Measurements from ENCODE around the gene ZNF287. TPM values are rescaled to one million over a fixed set of nuclear protein-coding genes. Genes with fewer than 3 reads are reported as not detected.

ZNF287 gene
- total RNA-seq, 1 experiment from 2014 or later: 10.0 TPM

- ChIA-PET CTCF (no interaction called here), POLR2A (ENCODE audit: low non-redundant PET) (interaction anchor here (0.6 kb wide), 1 partner anchor 61 kb away, joined by 3 read pairs; no protein-coding TSS in a partner anchor)
- Histone ChIP-seq H3K4me3 (ENCODE audit: low read depth, low read length, poor library complexity, severe bottlenecking) (no peak overlapping the region), H3K27me3 (replicated peaks; ENCODE audit: insufficient read depth, low read depth, low read length, poor library complexity) (no peaks in the 10 kb centered on the region), H3K27ac (ENCODE audit: low read depth, low read length, poor library complexity, severe bottlenecking) (no peak overlapping the region), H3K36me3 (ENCODE audit: insufficient read depth, low read length, poor library complexity, severe bottlenecking) (no peaks in the 10 kb centered on the region), H3K4me1 (ENCODE audit: insufficient read depth, low read length, poor library complexity, severe bottlenecking) (no peaks in the 10 kb centered on the region), H3K9me3 (ENCODE audit: low read depth, low read length, poor library complexity, severe bottlenecking) (no peaks in the 10 kb centered on the region)
- BruUV-seq (replicated peaks): no TSS peak
- no peak for TF ChIP-seq EZH2 (IDR thresholded peaks at IDR 0.05; ENCODE audit: borderline replicate concordance, low read depth, low read length, poor library complexity, severe bottlenecking)
- no peak for TF ChIP-seq CTCF (conservative IDR thresholded peaks at IDR 0.05; ENCODE audit: low read depth, low read length)
- DNase-seq (ENCODE audit: low spot score): no peak
- intact Hi-C loops (cut with micrococcal nuclease; ENCODE audit: unreplicated experiment): no loop called here
Observed at GRCh38 chr17:16504984-16505383, 64.0 kb downstream of the ZNF287 start.

Other genes starting within 250 kb of the ZNF287 start
- gene CENPV, start 215.7 kb downstream of the ZNF287 start, total RNA-seq (2021): 147 and 166 TPM in 2 replicates
- gene UBB, start 188.1 kb downstream of the ZNF287 start, total RNA-seq (2021): 2,497 and 2,658 TPM in 2 replicates
- gene TRPV2, start 153.6 kb downstream of the ZNF287 start, total RNA-seq (2021): not detected in 2 replicates
- 2.8 and 3.6 TPM in 2 replicates for gene LRRC75A, start 77.0 kb downstream of the ZNF287 start, total RNA-seq (2021)
- 9.1 and 9.2 TPM in 2 replicates for gene ZNF624, start 84.6 kb upstream of the ZNF287 start, total RNA-seq (2021)
- 2.5 and 2.7 TPM in 2 replicates for gene CCDC144A, start 121.0 kb upstream of the ZNF287 start, total RNA-seq (2021)

Data from A673 (cell line).